ENCODE results near the gene PRDM13.

PRDM13 gene

DNA sequence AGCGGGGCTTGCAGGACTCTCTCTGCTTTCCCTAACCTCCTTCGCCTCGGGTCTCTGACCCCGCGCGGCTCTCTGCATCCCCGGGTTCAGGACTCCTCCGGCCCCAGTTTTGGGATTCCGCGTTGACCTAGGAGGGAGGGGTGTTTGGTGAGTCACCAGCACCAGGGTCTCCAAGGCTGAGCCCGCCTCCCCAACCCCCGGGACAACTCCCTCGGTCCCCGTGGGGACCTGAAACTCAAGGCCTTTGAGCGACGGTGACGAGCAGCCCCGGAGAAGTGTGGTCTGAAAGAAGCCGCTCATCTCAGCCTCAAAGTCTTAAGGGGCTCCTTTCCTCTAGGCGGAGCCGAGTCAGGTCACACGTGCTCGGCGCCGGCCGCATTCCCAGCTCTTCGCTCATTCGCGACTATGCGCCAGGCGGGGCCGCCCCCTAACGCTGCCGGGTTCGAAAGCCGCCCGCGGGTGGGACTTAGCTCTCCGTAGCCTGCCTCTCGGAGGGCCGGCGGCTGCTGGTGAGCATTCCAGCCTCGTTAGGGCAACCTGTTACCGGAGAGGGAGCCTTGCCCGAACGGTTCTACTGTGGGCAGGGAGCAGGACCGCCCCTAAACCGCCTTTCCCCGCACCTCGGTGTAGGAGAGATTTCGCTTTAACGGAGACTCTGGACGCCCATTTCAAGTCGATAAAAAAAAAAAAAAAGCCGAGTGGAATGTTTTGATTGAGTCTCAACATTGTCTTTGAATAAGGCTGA is 3.0 kb upstream of the PRDM13 start:
- no peak overlapping the region for H3K27ac ChIP-seq (ENCODE audit: insufficient read depth, low read length, poor library complexity, severe bottlenecking)
- no peak for DNase-seq
- no peaks in the 10 kb centered on the region for H3K36me3 ChIP-seq (ENCODE audit: control insufficient read depth, insufficient read depth, low read length)
- H3K9me3 ChIP-seq (ENCODE audit: control insufficient read depth, low read length), result no peaks in the 10 kb centered on the region
- H3K4me1 ChIP-seq (ENCODE audit: control insufficient read depth, insufficient read depth, low read length, poor library complexity, severe bottlenecking), result peaks cover 30% of the 10 kb centered on the region
- H3K27me3 ChIP-seq (replicated peaks; ENCODE audit: control insufficient read depth, insufficient read depth, low read length, poor library complexity, severe bottlenecking), result peaks cover 78% of the 10 kb centered on the region
- peak overlapping the region; percentile 27 for H3K4me3 ChIP-seq (ENCODE audit: insufficient read depth, low read depth, low read length, poor library complexity, severe bottlenecking)

DNA sequence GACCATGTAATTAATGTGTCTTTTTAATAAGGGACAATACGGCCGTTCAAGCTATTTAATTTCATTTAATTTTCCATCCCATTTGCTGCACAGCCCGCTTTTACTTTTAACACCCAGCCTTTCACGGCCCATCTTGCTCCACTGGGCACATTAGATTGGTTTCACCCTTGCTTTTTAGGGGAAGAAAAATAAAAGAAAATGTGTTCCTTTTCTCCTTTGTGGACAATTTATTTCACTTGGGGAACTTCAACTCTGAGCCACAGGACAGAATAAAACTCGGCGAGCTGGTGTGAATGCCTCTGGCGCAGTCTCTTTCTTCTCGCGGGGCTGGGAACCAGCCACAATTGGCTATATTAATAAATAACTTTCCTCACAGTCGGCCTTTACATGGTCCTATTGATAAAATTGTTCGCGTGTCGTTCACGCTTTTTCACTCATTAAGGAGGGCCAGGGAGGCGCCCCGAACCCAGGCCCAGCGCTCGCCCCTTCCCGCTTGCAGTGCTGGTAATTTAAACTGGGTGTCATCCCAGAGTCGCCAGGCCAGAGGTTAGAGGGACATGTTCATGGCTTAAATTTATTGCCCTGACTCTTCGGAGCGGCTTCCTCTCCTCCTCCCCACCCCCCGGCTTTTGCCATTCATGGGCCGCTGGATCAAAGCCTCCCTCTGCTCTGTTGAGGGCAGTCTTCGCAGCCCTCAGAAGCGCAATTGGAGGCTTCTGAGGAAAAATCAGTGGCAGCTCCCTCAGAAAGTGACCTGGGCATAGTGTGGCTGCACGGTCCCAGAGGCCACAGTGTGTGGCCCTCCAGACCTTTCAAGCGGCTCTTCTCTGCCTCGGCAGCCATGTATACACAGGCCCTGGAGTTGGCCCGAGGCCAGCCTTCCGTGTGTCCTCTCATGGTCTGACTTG is 2.2 kb upstream of the PRDM13 start:
- no peaks in the 10 kb centered on the region for H3K36me3 ChIP-seq (ENCODE audit: control insufficient read depth, insufficient read depth, low read length)
- no peak overlapping the region for H3K4me3 ChIP-seq (ENCODE audit: insufficient read depth, low read depth, low read length, poor library complexity, severe bottlenecking)
- no peak for DNase-seq

DNA sequence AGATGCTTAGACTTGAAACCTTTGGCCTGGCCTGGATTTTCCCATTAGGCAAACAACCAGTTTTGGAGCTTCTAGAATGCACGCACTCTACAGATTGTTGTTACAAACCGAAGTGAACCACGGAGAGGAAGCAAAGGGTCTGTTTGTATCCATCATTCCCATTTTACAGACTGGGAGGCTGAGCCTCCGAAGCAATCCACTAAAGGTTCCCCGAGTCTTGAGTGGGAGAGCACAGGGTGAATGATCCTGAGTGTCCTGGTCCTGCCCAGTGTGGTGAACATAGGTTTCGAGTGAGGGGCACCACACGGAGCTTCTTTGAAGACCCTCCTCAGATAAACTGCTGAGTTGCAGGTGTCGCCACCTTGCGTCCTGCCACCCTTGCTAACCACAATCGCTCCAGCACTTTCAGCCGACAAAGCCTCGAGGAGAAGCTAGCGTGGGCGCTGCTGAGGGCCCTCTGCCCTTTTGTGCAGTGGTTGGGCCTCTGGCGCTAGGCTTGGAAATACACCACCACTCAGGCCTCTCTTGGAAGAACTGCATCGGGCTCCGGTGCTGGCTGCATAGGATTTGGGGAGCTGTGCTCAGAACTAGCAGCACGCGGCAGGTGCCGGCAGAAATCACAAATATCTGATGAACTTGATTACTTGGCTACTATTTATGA is 1.4 kb upstream of the PRDM13 start:
- DNase-seq, result no peak
- no peaks in the 10 kb centered on the region for H3K36me3 ChIP-seq (ENCODE audit: control insufficient read depth, insufficient read depth, low read length)
- H3K4me3 ChIP-seq (ENCODE audit: insufficient read depth, low read depth, low read length, poor library complexity, severe bottlenecking), result no peak overlapping the region
- H3K9me3 ChIP-seq (ENCODE audit: control insufficient read depth, low read length), result no peaks in the 10 kb centered on the region
- H3K4me1 ChIP-seq (ENCODE audit: control insufficient read depth, insufficient read depth, low read length, poor library complexity, severe bottlenecking), result peaks cover 34% of the 10 kb centered on the region
- H3K27me3 ChIP-seq (replicated peaks; ENCODE audit: control insufficient read depth, insufficient read depth, low read length, poor library complexity, severe bottlenecking), result peaks cover 91% of the 10 kb centered on the region
- H3K27ac ChIP-seq (ENCODE audit: insufficient read depth, low read length, poor library complexity, severe bottlenecking), result no peak overlapping the region

More for the DNA sequence above, 2.2 kb upstream of the PRDM13 start:
- H3K27ac ChIP-seq (ENCODE audit: insufficient read depth, low read length, poor library complexity, severe bottlenecking), result no peak overlapping the region
- H3K4me1 ChIP-seq (ENCODE audit: control insufficient read depth, insufficient read depth, low read length, poor library complexity, severe bottlenecking), result peaks cover 30% of the 10 kb centered on the region
- peaks cover 87% of the 10 kb centered on the region for H3K27me3 ChIP-seq (replicated peaks; ENCODE audit: control insufficient read depth, insufficient read depth, low read length, poor library complexity, severe bottlenecking)
- H3K9me3 ChIP-seq (ENCODE audit: control insufficient read depth, low read length), result no peaks in the 10 kb centered on the region

DNA sequence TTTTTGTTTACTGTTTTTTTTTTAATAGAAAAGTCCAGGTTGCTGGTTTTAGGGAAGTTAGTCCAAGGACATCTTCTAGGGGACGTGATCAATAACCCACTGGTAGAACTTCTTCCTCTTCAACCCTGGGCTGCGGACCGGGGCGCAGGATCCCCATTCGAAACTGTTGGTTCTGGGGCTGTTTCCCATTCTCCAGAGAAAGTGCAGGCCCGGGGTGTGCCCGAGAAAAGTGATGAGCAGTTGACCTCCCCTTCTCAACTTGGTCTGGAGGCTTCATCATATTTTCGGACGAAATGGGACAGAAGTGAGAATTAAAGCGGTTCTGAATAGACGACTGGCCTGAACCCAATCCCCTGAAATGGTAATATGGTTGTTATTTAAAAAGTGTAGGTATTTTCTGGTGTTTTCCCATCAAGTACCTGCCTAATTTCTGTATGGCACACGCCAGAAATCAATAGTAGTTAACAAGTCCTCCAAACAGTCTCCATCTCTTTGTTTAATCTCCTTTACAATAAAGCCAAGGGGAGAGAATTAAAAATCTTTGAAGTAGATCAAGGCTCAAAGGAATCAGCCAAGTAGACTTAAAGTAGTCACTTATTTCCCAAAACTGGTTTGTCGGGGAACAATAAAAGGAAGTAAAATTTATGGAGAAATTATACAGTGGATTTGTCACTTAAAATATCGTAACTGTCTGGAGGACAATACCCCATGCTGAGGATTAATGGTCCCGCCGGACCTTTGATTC is 550 bp upstream of the PRDM13 start:
- H3K4me1 ChIP-seq (ENCODE audit: control insufficient read depth, insufficient read depth, low read length, poor library complexity, severe bottlenecking), result peaks cover 34% of the 10 kb centered on the region
- no peak for DNase-seq
- H3K9me3 ChIP-seq (ENCODE audit: control insufficient read depth, low read length), result no peaks in the 10 kb centered on the region

DNA sequence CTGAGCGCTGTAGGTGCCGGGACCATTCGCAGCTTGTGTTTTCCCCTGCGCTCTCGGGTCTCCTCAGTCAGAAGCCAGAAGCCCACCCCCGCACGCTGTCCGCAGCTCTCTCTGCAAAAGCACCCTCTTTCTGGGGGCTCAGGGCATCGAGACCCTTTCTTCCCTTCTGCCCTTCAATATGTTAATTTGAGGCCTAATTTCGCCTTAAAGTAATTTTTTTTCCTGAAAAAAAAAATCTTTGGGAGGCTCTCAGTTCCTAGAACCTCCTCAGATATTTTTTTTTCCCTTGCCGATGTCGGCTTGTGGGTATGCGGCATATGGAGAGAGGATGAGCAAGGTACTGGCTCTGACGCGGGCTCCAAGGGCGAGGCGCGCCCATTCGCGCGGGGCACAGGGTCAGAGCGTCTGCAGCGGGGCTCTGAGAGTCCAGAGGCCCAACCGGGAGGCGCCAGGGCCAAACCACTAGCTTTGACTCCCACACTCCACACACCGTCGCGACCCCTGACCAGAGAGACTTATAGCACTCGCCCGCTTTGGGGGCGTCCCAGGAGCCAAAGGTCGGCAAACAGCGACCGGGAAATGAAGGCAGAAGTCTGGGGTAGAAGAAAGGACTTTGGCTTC is 893 bp downstream of the PRDM13 start:
- peaks cover 33% of the 10 kb centered on the region for H3K4me1 ChIP-seq (ENCODE audit: control insufficient read depth, insufficient read depth, low read length, poor library complexity, severe bottlenecking)
- no peak overlapping the region for H3K27ac ChIP-seq (ENCODE audit: insufficient read depth, low read length, poor library complexity, severe bottlenecking)
- H3K4me3 ChIP-seq (ENCODE audit: insufficient read depth, low read depth, low read length, poor library complexity, severe bottlenecking), result no peak overlapping the region
- no peaks in the 10 kb centered on the region for H3K36me3 ChIP-seq (ENCODE audit: control insufficient read depth, insufficient read depth, low read length)
- H3K9me3 ChIP-seq (ENCODE audit: control insufficient read depth, low read length), result no peaks in the 10 kb centered on the region
- H3K27me3 ChIP-seq (replicated peaks; ENCODE audit: control insufficient read depth, insufficient read depth, low read length, poor library complexity, severe bottlenecking), result peaks cover 84% of the 10 kb centered on the region
- DNase-seq, result no peak

More for the DNA sequence above, 550 bp upstream of the PRDM13 start:
- H3K36me3 ChIP-seq (ENCODE audit: control insufficient read depth, insufficient read depth, low read length), result no peaks in the 10 kb centered on the region
- H3K27me3 ChIP-seq (replicated peaks; ENCODE audit: control insufficient read depth, insufficient read depth, low read length, poor library complexity, severe bottlenecking), result peaks cover 88% of the 10 kb centered on the region
- H3K4me3 ChIP-seq (ENCODE audit: insufficient read depth, low read depth, low read length, poor library complexity, severe bottlenecking), result no peak overlapping the region
- no peak overlapping the region for H3K27ac ChIP-seq (ENCODE audit: insufficient read depth, low read length, poor library complexity, severe bottlenecking)

DNA sequence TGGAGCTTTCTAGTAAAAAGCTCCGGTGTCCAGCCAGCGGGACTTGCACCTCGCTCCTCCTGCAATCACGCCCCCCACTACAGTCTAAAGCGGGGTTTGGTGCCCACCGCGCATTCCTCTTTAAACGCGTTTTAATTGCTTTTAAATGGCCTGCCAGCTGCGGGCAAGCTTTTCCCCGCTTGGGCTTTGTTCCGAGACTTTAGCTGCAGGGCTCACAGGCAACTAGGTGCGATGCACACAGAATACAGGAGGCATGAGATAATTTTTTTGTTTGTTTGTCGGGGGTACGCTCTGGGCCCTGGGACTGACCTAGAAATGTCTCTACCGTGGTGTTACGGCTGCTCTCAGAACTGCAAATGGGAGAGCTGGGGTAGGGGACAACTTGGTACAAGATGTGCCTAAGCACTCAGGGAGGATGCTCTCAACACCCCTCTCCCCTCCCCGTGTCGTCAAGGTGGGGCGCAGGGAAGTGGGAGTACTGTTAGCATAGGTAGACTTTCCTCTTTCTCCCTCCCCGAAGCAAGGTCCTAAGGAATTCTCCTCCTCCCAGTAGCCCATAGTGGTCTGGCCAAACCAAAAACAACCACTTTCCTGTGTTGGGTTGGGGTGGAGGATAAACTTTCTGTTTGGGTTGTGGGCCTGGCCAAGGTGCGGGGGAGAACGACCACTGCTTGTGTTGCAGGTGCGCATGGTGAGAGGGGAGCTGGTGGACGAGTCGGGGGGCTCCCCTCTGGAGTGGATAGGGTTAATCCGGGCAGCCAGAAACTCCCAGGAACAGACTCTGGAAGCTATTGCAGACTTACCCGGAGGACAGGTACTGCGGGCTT is 1.6 kb downstream of the PRDM13 start:
- H3K27me3 ChIP-seq (replicated peaks; ENCODE audit: control insufficient read depth, insufficient read depth, low read length, poor library complexity, severe bottlenecking), result peaks cover 84% of the 10 kb centered on the region
- no peak overlapping the region for H3K4me3 ChIP-seq (ENCODE audit: insufficient read depth, low read depth, low read length, poor library complexity, severe bottlenecking)
- no peaks in the 10 kb centered on the region for H3K9me3 ChIP-seq (ENCODE audit: control insufficient read depth, low read length)
- peaks cover 31% of the 10 kb centered on the region for H3K4me1 ChIP-seq (ENCODE audit: control insufficient read depth, insufficient read depth, low read length, poor library complexity, severe bottlenecking)
- DNase-seq, result no peak
- H3K36me3 ChIP-seq (ENCODE audit: control insufficient read depth, insufficient read depth, low read length), result no peaks in the 10 kb centered on the region
- no peak overlapping the region for H3K27ac ChIP-seq (ENCODE audit: insufficient read depth, low read length, poor library complexity, severe bottlenecking)

DNA sequence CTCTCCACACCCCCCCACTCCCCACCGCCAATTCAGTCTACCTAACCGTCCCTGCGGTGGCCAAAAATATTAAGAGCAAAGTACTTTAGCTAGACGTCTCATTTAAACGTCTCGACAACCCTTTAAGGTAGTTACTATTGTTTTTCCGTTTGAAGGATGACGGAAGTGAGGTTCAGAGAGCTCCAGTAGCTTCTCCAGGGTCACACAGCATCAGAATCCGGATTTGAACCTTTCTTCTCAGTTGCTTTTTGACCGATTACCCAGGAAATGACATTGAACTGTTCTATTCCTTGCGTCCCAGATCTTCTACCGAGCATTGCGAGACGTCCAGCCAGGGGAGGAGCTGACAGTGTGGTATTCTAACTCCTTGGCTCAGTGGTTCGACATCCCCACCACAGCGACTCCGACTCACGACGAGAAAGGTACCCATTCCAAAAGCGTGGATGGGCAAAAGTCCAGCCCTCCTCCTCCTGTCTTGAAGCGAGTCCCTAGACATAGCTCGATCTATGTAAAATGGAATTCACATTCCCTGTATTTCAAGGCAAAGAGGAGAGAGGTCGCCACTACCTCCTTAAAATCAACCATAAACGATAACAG is 2.4 kb downstream of the PRDM13 start:
- Histone ChIP-seq H3K27ac (ENCODE audit: insufficient read depth, low read length, poor library complexity, severe bottlenecking) (no peak overlapping the region), H3K4me3 (ENCODE audit: insufficient read depth, low read depth, low read length, poor library complexity, severe bottlenecking) (no peak overlapping the region), H3K4me1 (ENCODE audit: control insufficient read depth, insufficient read depth, low read length, poor library complexity, severe bottlenecking) (peaks cover 31% of the 10 kb centered on the region), H3K27me3 (replicated peaks; ENCODE audit: control insufficient read depth, insufficient read depth, low read length, poor library complexity, severe bottlenecking) (peaks cover 84% of the 10 kb centered on the region), H3K36me3 (ENCODE audit: control insufficient read depth, insufficient read depth, low read length) (no peaks in the 10 kb centered on the region), H3K9me3 (ENCODE audit: control insufficient read depth, low read length) (no peaks in the 10 kb centered on the region)
- no peak for DNase-seq

DNA sequence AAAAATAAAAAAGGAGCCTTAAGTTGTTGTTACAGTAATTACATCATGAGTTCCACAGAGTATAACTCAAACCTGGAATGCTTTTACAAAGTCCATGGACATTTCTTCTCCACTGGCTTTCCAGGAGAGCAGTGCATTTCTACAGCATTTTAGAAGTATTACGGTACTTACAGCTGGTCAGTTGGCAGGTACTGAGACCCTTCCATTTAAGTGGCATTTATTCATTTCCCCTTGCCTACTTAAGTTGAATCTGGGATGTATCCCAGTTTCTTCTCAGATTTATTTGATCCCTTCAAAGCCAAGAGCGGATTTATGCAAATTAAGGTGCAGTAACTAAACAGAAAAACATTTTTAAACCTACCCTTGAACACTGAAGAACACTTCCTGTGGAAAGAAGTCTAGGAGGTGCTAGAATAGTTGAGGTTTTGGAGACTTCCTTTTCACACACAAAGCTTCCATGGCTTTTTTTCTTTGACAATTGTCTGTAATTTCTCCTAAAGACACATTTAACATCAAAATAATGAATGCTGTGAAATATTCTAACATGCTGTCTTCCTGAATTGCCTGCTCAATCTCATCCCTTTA is 3.4 kb downstream of the PRDM13 start:
- H3K4me1 ChIP-seq (ENCODE audit: control insufficient read depth, insufficient read depth, low read length, poor library complexity, severe bottlenecking), result peaks cover 32% of the 10 kb centered on the region
- no peak overlapping the region for H3K4me3 ChIP-seq (ENCODE audit: insufficient read depth, low read depth, low read length, poor library complexity, severe bottlenecking)
- no peak overlapping the region for H3K27ac ChIP-seq (ENCODE audit: insufficient read depth, low read length, poor library complexity, severe bottlenecking)
- H3K27me3 ChIP-seq (replicated peaks; ENCODE audit: control insufficient read depth, insufficient read depth, low read length, poor library complexity, severe bottlenecking), result peaks cover 84% of the 10 kb centered on the region
- DNase-seq, result no peak
- no peaks in the 10 kb centered on the region for H3K36me3 ChIP-seq (ENCODE audit: control insufficient read depth, insufficient read depth, low read length)
- H3K9me3 ChIP-seq (ENCODE audit: control insufficient read depth, low read length), result no peaks in the 10 kb centered on the region
